ENCODE data around the gene PAGE3.
A peak's percentile ranks its signal among the peaks of the same experiment; 100 is the strongest.

Gene PAGE3

GRCh38 chrX:55213381-55213780, 51.3 kb downstream of the PAGE3 start:
- TF ChIP-seq CTCF (IDR thresholded peaks at IDR 0.05; ENCODE audit: low read depth, low read length) (no peak), EZH2phosphoT487 (IDR thresholded peaks at IDR 0.05; ENCODE audit: low read depth) (no peak)
- Histone ChIP-seq H2AFZ (ENCODE audit: low read depth, low read length) (no peak overlapping the region), H3K9me3 (ENCODE audit: insufficient read depth, low read length) (no peaks in the 10 kb centered on the region), H3K4me3 (ENCODE audit: low read length) (no peak overlapping the region), H3K27ac (ENCODE audit: low read length) (no peak overlapping the region), H3K36me3 (replicated peaks; ENCODE audit: low read depth, low read length) (no peaks in the 10 kb centered on the region), H3K4me1 (ENCODE audit: low read length) (no peaks in the 10 kb centered on the region), H3K27me3 (ENCODE audit: low read depth, low read length) (no peaks in the 10 kb centered on the region), H3K79me2 (ENCODE audit: low read length) (no peaks in the 10 kb centered on the region), H3K9ac (ENCODE audit: low read length) (no peak overlapping the region), H3K4me2 (ENCODE audit: low read length) (no peak overlapping the region), H4K20me1 (ENCODE audit: insufficient read depth, low read length) (no peaks in the 10 kb centered on the region)

GRCh38 chrX:55210931-55211677, 53.6 kb downstream of the PAGE3 start:
- Histone ChIP-seq H3K4me3 (ENCODE audit: low read length) (peak overlapping the region; percentile 49), H3K27ac (ENCODE audit: low read length) (no peak overlapping the region), H3K36me3 (replicated peaks; ENCODE audit: low read depth, low read length) (no peaks in the 10 kb centered on the region), H2AFZ (ENCODE audit: low read depth, low read length) (peak overlapping the region; percentile 77), H4K20me1 (ENCODE audit: insufficient read depth, low read length) (no peaks in the 10 kb centered on the region), H3K4me1 (ENCODE audit: low read length) (no peaks in the 10 kb centered on the region), H3K9ac (ENCODE audit: low read length) (0 out of 2 replicates have a peak overlapping the region, but pooled peaks have one; percentile 19), H3K4me2 (ENCODE audit: low read length) (peak overlapping the region; percentile 48), H3K9me3 (ENCODE audit: insufficient read depth, low read length) (no peaks in the 10 kb centered on the region), H3K27me3 (ENCODE audit: low read depth, low read length) (no peaks in the 10 kb centered on the region), H3K79me2 (ENCODE audit: low read length) (no peaks in the 10 kb centered on the region)
- TF ChIP-seq EZH2phosphoT487 (IDR thresholded peaks at IDR 0.05; ENCODE audit: low read depth): no peak
- TF ChIP-seq CTCF (IDR thresholded peaks at IDR 0.05; ENCODE audit: low read depth, low read length): peak; percentile 49
